GM18499 (cell line): Measurements from ENCODE around the gene REST.

ENCODE experiments used
- ATAC-seq: cut with Tn5 transposase; IDR thresholded peaks from one replicate; pipeline ENCODE4 v1.9.1; 2021; ENCODE audit warnings: moderate number of reproducible peaks; ENCODE audit not compliant: insufficient read depth, unreplicated experiment

Gene REST

GRCh38 chr4:56976837-56977320, 69.2 kb downstream of the REST start:
- ATAC-seq, result peak; percentile 3

GRCh38 chr4:56977321-56978012, 69.8 kb downstream of the REST start, which contains the start of gene NOA1:
Gene NOA1 (minus strand): TSS chr4:56977606. CDS start chr4:56977585, 21 bp downstream.
- ATAC-seq, result peak; percentile 83

DNA sequence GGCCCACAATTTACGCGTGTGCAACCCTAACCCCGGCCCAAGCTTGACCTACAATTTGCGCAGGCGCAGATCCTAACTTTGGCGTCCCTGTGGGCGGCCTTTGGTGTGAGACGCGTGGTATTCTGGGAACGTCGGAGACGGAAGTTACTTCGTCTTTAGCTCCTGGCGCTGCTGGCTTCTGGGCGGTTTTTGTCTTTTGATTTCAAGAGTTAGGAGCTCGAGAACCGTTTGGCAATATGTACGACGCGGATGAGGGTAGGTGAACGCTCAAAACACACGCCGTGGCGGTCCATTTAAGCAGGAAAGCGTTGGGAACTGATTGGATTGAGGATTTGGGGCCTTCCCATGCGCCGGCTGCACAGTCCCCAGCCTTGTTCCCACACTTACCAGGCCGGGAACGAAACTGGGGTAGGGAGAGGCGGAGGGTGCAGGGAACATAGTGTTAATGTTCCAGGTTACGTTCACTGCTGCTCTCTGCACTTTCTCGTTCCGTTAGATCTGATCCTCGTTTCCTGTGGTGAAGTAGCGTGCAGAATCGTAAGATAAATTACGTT, 71.1 kb downstream of the REST start, which contains the start of gene POLR2B:
POLR2B (plus strand) TSS at position 147 of the 554 bp plus-strand sequence; CDS start at position 237, 90 bp downstream.
- peak; percentile 38 for ATAC-seq

DNA sequence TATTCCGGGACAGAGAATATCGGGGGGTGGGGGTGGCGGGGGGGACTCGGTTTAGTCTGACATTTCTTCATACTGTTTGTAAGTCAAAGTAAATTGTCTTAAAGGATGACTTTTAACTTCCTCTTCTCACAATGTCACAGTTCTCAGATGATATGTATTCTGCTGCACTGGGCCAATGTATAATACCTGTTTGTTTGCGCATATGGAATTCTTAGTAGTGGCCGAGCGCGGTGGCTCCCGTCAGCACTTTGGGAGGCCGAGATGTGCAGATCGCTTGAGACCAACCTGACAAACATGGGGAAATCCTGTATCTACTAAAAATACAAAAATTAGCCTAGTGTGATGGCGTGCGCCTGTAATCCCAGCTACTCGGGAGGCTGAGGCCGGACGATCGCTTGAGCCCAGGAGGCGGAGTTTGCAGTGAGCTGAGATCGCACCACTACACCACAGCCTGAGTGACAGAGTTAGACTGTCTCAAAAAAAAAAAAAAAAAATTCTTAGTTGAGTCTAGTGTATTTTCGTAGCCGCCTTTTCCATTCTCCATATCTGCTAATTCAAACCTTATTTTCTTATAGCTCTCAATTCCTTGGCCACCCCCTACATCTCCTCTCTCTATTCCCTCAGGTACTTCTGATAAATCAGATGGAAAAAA, 71.8 kb downstream of the REST start:
- ATAC-seq, result no peak

DNA sequence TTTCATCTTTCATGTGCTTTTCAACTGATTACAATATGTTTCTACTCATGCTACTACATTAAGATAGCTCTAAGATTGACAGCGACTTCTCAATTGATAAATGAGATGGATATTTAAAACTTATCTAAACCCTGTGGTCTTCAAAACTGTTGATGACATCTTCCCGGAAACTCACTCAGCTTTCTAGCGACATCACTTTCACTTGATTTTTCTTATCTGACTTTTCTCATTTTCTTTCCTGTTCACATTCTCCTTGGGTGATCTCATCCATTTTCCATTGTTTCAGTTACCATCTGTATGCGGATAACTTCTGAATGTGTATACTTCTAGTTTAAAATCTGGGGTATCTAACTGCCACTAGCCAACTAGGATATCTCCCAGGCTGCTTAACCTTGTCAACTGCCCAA, 74.1 kb downstream of the REST start:
- no peak for ATAC-seq

GRCh38 chr4:56986192-56986591, 78.5 kb downstream of the REST start:
- ATAC-seq, result no peak

- no peak for ATAC-seq
Measured at GRCh38 chr4:56986952-56987351, 79.3 kb downstream of the REST start.

GRCh38 chr4:56990109-56990905, 82.6 kb downstream of the REST start:
- ATAC-seq, result no peak

DNA sequence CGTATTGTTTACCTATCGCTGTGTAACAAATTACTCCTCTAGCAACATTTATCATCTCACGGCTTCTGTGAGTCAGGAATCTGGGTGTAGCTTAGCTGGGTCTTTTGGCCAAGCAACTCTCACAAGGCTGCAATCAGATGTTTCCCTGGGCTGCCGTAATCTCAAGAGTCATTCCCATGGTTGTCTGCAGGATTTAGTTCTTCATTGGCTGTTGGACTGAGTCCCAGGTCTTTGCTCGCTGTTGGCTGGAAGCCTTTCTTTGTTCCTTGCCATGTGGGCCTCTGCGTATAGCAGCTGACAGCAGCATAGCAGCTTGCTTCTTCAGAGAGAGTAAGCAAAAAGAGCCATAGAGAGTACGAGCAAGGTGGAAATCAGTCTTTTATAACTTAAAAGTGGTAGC, 87.8 kb downstream of the REST start:
- ATAC-seq, result no peak

DNA sequence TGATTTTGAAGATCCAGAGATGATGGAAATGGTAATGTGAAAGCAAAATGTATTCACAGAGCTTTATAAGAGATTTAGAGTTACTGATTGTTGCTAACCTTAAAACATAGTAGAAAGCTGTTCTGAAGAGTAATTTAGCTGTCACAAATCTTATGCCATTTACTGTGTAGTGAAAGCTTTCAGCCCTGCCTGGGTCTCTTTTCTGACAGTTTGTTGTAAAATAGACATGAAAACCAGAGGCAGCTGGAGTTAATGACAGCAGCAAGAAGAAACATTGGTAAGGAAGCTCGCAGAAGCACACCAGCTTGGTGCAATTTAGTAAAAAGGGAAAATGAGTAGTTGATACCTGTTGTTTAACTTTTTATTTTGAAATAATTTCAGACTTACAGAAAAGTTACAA, 92.1 kb downstream of the REST start:
- no peak for ATAC-seq

DNA sequence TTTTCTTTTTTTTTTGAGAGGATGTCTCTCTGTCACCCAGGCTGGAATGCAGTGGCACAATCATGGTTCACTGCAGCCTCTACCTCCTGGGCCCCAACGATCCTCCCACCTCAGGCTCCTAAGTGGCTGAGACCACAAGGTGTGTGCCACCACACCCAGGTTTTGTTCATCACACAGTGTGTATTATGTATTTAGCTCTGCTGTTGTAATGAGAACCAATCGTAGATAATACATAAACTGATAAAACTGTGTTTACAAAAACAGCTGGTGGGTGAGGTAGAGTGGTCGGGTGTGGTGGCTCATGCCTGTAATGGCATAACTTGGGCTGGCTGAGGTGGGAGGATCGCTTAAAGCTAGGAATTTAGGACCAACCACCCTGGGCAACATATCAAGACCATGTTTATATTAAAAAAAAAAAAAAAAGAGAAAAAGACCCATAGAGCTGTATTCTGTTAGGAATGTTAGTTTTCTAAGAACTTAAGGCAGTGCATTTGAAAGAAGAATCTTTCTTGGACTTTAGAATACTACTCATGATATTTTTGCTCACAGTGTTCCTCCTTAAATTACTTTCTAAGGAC, 105.9 kb downstream of the REST start:
- ATAC-seq, result no peak
